ENCODE results near the gene MED27.

Gene MED27

DNA sequence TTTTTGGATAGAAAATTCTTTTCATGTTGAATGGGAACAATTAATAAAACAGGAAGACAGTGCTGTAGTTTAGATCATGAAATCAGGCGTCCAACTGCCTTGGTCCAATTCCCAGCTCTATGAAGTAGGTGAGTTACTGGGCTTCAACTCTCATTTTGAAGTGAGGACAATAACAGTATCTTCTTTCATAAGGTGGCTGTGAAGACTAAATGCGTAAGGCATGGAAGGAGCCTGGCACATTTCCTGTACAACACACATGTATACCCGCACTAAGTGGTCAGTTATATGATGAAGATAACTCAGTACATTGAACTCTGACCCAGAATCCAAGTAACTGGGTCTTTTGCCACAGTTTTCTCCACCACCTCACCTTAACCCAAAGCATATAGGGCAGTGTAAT is 120.6 kb downstream of the MED27 start:
- no peak overlapping the region for H3K4me3 Mint-ChIP-seq
- no peaks in the 10 kb centered on the region for H3K27me3 Mint-ChIP-seq
- H3K27ac Mint-ChIP-seq (ENCODE audit: low read depth): no peak overlapping the region
- H3K4me1 Mint-ChIP-seq: no peaks in the 10 kb centered on the region
- H3K9me3 Mint-ChIP-seq: no peaks in the 10 kb centered on the region
- peaks cover 5% of the 10 kb centered on the region for H3K36me3 Mint-ChIP-seq (ENCODE audit: insufficient read depth)
- DNase-seq (ENCODE audit: low spot score in 2 of 2): no peak
- no peak for ATAC-seq (replicated peaks; ENCODE audit: extremely low read depth, poor library complexity, severe bottlenecking)

DNA sequence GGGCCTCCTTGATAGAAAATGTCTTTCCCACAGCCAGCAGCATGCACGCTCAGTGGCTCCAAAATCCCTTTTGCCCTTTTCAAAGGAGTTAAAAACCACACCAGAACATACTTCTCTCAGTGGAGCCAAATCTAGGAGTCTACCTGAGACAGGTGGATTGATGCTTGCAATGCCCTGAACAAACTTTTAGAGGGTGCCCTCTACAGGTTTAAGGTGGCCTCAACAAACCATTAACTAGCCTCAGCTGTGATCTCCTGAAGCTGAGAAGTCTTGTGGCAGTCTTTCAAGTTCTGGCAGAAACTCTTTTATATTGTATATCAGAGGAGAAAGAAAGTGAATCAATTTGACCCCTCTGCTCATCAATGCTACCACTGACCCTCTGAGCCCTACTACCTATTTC is 125.4 kb downstream of the MED27 start:
- no peaks in the 10 kb centered on the region for H3K27me3 Mint-ChIP-seq
- peaks cover 7% of the 10 kb centered on the region for H3K36me3 Mint-ChIP-seq (ENCODE audit: insufficient read depth)
- ATAC-seq (replicated peaks; ENCODE audit: extremely low read depth, poor library complexity, severe bottlenecking) (no peak), DNase-seq (ENCODE audit: low spot score in 2 of 2) (no peak)
- no peak overlapping the region for H3K27ac Mint-ChIP-seq (ENCODE audit: low read depth)
- no peak overlapping the region for H3K4me3 Mint-ChIP-seq
- H3K4me1 Mint-ChIP-seq: peaks cover 16% of the 10 kb centered on the region
- H3K9me3 Mint-ChIP-seq: no peaks in the 10 kb centered on the region

- H3K27me3 Mint-ChIP-seq: no peaks in the 10 kb centered on the region
- peaks cover 24% of the 10 kb centered on the region for H3K4me1 Mint-ChIP-seq
- H3K36me3 Mint-ChIP-seq (ENCODE audit: insufficient read depth): peaks cover 9% of the 10 kb centered on the region
- ATAC-seq (replicated peaks; ENCODE audit: extremely low read depth, poor library complexity, severe bottlenecking) (no peak), DNase-seq (ENCODE audit: low spot score in 2 of 2) (no peak)
- no peak overlapping the region for H3K27ac Mint-ChIP-seq (ENCODE audit: low read depth)
- H3K4me3 Mint-ChIP-seq: no peak overlapping the region
- H3K9me3 Mint-ChIP-seq: no peaks in the 10 kb centered on the region
Measured at GRCh38 chr9:131951905-131952304, 127.8 kb downstream of the MED27 start.

DNA sequence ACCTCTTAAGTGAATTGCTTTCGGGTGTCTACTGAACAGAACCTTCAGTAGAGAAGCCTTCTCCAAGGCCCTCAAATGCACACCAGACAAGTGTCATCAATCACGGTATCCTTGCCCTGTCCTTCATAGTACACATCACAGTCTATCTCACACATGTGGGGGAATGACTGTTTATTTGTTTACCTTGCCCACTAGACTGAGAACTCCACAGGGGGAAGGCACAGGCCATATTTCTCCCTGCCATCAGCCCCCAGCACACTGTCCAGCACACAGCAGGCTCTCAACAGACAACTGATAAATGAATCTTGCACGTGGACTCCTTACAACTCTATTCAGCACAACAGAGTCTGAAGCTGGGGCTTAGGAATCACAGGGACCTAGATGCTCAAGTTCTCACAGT is 128.5 kb downstream of the MED27 start:
- H3K4me3 Mint-ChIP-seq: no peak overlapping the region
- no peaks in the 10 kb centered on the region for H3K27me3 Mint-ChIP-seq
- no peak overlapping the region for H3K27ac Mint-ChIP-seq (ENCODE audit: low read depth)
- DNase-seq (ENCODE audit: low spot score in 2 of 2) (no peak), ATAC-seq (replicated peaks; ENCODE audit: extremely low read depth, poor library complexity, severe bottlenecking) (no peak)
- peaks cover 10% of the 10 kb centered on the region for H3K36me3 Mint-ChIP-seq (ENCODE audit: insufficient read depth)
- peaks cover 31% of the 10 kb centered on the region for H3K4me1 Mint-ChIP-seq
- H3K9me3 Mint-ChIP-seq: no peaks in the 10 kb centered on the region

DNA sequence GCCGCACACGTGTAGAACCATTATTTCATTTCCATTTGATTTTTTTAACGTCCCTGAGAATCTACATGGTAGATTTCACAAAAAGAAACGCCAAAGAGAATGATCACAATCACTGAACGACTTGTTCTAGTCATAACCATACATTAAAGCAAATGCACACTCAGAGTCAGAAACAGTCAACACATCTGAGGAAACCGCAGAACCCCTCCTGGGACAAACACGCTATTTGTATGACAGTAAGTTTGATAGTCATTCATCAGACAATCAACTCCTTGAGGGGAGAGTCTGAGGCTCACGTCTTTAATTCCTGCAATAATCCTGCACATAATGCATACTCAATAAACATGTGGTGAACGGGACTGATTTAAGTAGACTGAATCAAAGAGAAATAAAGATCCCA is 129.2 kb downstream of the MED27 start:
- Mint-ChIP-seq H3K4me3 (no peak overlapping the region), H3K36me3 (ENCODE audit: insufficient read depth) (peaks cover 9% of the 10 kb centered on the region), H3K4me1 (peaks cover 33% of the 10 kb centered on the region), H3K9me3 (no peaks in the 10 kb centered on the region), H3K27me3 (no peaks in the 10 kb centered on the region), H3K27ac (ENCODE audit: low read depth) (no peak overlapping the region)
- no peak for ATAC-seq (replicated peaks; ENCODE audit: extremely low read depth, poor library complexity, severe bottlenecking)
- no peak for DNase-seq (ENCODE audit: low spot score in 2 of 2)

- no peaks in the 10 kb centered on the region for H3K27me3 Mint-ChIP-seq
- peaks cover 25% of the 10 kb centered on the region for H3K4me1 Mint-ChIP-seq
- no peak overlapping the region for H3K4me3 Mint-ChIP-seq
- no peak for ATAC-seq (replicated peaks; ENCODE audit: extremely low read depth, poor library complexity, severe bottlenecking)
- H3K27ac Mint-ChIP-seq (ENCODE audit: low read depth): no peak overlapping the region
- H3K9me3 Mint-ChIP-seq: no peaks in the 10 kb centered on the region
- H3K36me3 Mint-ChIP-seq (ENCODE audit: insufficient read depth): peaks cover 15% of the 10 kb centered on the region
- DNase-seq (ENCODE audit: low spot score in 2 of 2): no peak
Measured at GRCh38 chr9:131946180-131946579, 133.5 kb downstream of the MED27 start.

GRCh38 chr9:131943351-131943841 is 136.3 kb downstream of the MED27 start:
- peaks cover 21% of the 10 kb centered on the region for H3K36me3 Mint-ChIP-seq (ENCODE audit: insufficient read depth)

DNA sequence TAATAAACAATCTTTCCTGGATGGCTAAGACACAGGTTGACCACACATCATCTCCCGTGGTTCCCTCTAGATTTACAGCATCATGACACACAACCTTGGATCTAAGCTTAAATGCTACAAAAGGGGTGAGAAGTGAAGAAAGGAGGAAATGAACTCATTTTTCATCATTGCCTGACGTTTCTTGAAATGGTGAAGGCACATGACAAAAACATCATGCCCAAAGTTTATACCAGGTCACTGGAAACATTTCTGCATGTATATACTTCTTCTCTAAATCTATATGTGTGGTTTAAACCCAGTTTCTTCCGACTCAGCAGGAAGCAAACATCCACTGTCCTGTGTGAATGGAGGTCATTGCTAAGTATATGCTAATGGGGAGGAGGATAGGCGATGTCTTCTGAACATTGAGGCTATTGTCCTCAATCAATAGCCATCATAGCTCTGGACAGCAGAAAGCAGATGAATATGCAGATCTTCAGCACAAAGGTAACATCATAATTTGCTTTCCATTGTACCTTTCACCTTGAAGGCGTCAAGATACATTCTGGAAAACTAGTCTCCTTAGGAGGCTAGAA is 137.4 kb downstream of the MED27 start:
- no peak for DNase-seq (ENCODE audit: low spot score in 2 of 2)

More at GRCh38 chr9:131943351-131943841, 136.3 kb downstream of the MED27 start:
- H3K9me3 Mint-ChIP-seq: no peaks in the 10 kb centered on the region
- H3K27ac Mint-ChIP-seq (ENCODE audit: low read depth): no peak overlapping the region
- no peaks in the 10 kb centered on the region for H3K27me3 Mint-ChIP-seq
- ATAC-seq (replicated peaks; ENCODE audit: extremely low read depth, poor library complexity, severe bottlenecking) (no peak), DNase-seq (ENCODE audit: low spot score in 2 of 2) (no peak)
- H3K4me1 Mint-ChIP-seq: peaks cover 17% of the 10 kb centered on the region
- H3K4me3 Mint-ChIP-seq: no peak overlapping the region

DNA sequence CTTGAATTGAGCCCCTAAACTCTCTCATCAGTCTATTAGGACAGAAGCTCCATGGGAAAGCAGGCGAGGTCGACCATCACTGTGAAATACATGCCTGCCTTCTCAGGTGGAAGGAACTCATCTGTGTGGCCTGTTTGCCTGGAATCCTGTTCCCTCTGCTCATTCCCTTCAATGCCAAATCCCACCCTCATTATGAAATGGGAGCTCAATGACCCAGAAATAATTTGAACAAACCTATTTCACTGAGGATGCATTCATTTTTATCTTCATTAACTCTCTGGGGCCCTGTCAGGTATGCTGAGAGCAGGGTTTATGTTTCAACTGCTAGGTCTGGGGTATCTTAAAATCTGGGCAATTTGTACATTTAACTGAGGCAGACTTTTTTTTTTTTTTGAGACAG is 142.2 kb downstream of the MED27 start:
- Mint-ChIP-seq H3K27me3 (no peaks in the 10 kb centered on the region), H3K4me3 (no peak overlapping the region), H3K4me1 (peaks cover 10% of the 10 kb centered on the region), H3K9me3 (no peaks in the 10 kb centered on the region), H3K36me3 (ENCODE audit: insufficient read depth) (peaks cover 21% of the 10 kb centered on the region), H3K27ac (ENCODE audit: low read depth) (no peak overlapping the region)
- DNase-seq (ENCODE audit: low spot score in 2 of 2): no peak
- no peak for ATAC-seq (replicated peaks; ENCODE audit: extremely low read depth, poor library complexity, severe bottlenecking)

More for the DNA sequence above, 137.4 kb downstream of the MED27 start:
- H3K27ac Mint-ChIP-seq (ENCODE audit: low read depth): no peak overlapping the region
- H3K4me3 Mint-ChIP-seq: no peak overlapping the region
- peaks cover 15% of the 10 kb centered on the region for H3K4me1 Mint-ChIP-seq
- H3K9me3 Mint-ChIP-seq: no peaks in the 10 kb centered on the region
- ATAC-seq (replicated peaks; ENCODE audit: extremely low read depth, poor library complexity, severe bottlenecking): no peak
- H3K27me3 Mint-ChIP-seq: no peaks in the 10 kb centered on the region
- H3K36me3 Mint-ChIP-seq (ENCODE audit: insufficient read depth): peaks cover 27% of the 10 kb centered on the region

DNA sequence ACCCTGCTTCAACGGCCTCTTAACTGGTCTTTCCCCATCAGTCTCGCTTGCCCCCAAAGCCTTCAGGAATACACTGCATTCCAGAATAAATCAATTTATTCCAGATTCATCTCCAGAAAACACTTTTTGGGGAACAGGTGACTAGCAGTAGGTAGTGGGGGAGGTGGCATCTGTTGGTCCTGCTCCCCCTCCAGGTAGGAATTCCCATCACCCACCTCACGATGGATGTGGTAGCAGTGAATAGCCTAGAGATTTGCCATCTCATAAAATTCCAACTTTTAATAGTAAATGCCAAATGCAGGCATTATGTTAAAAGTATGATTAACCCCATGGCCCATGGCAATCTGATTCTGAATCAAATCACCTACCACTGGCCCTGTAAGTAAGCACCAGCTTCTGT is 142.7 kb downstream of the MED27 start:
- H3K36me3 Mint-ChIP-seq (ENCODE audit: insufficient read depth): peaks cover 21% of the 10 kb centered on the region
- no peak for ATAC-seq (replicated peaks; ENCODE audit: extremely low read depth, poor library complexity, severe bottlenecking)
- peaks cover 16% of the 10 kb centered on the region for H3K4me1 Mint-ChIP-seq
- H3K4me3 Mint-ChIP-seq: no peak overlapping the region
- H3K9me3 Mint-ChIP-seq: no peaks in the 10 kb centered on the region
- no peak overlapping the region for H3K27ac Mint-ChIP-seq (ENCODE audit: low read depth)
- DNase-seq (ENCODE audit: low spot score in 2 of 2): no peak
- no peaks in the 10 kb centered on the region for H3K27me3 Mint-ChIP-seq

DNA sequence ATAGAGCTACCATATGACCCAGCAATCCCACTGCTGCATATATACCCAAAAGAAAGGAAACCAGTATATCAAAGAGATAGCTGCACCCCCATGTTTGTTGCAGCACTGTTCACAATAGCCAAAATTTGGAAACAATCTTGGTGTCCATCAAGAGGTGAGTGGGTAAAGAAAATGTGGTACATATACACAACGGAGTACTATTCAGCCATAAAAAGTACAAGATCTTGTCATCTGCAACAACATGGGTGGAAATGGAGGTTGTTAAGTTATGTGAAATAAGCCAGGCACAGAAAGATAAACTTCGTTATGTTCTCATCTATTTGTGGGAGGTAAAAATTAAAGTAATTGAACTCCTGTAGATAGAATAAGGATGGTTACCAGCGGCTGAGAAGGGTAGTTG is 145.0 kb downstream of the MED27 start:
- Mint-ChIP-seq H3K4me1 (peaks cover 23% of the 10 kb centered on the region), H3K4me3 (no peak overlapping the region), H3K9me3 (no peaks in the 10 kb centered on the region), H3K36me3 (ENCODE audit: insufficient read depth) (peaks cover 18% of the 10 kb centered on the region), H3K27ac (ENCODE audit: low read depth) (no peak overlapping the region), H3K27me3 (no peaks in the 10 kb centered on the region)
- DNase-seq (ENCODE audit: low spot score in 2 of 2) (no peak), ATAC-seq (replicated peaks; ENCODE audit: extremely low read depth, poor library complexity, severe bottlenecking) (no peak)

DNA sequence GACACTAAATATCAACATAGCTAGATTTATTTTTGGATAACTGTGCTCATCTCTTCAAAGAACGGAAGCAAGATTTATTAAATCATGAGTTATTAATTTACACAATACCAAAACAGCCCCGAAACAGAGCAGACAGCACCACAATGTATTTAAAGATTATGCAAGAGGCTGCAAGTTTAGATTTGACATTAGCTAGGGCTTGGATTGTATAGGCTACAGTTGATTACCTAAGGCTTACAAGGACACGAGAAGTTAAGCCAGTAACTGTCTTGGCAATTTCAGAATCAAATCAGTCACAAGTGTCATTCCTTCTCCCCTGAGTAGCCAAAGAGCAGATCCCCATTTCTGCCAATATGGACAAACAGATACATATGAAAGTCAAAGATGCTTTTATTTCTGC is 152.6 kb downstream of the MED27 start:
- Mint-ChIP-seq H3K36me3 (ENCODE audit: insufficient read depth) (no peaks in the 10 kb centered on the region), H3K27me3 (no peaks in the 10 kb centered on the region), H3K27ac (ENCODE audit: low read depth) (no peak overlapping the region), H3K9me3 (no peaks in the 10 kb centered on the region), H3K4me3 (no peak overlapping the region), H3K4me1 (peaks cover 9% of the 10 kb centered on the region)
- DNase-seq (ENCODE audit: low spot score in 2 of 2): no peak
- ATAC-seq (replicated peaks; ENCODE audit: extremely low read depth, poor library complexity, severe bottlenecking): no peak

GRCh38 chr9:131926360-131926922 is 153.2 kb downstream of the MED27 start:
- ATAC-seq (replicated peaks; ENCODE audit: extremely low read depth, poor library complexity, severe bottlenecking) (no peak), DNase-seq (ENCODE audit: low spot score in 2 of 2) (no peak)
- H3K4me3 Mint-ChIP-seq: no peak overlapping the region
- peaks cover 3% of the 10 kb centered on the region for H3K4me1 Mint-ChIP-seq
- H3K9me3 Mint-ChIP-seq: no peaks in the 10 kb centered on the region
- no peaks in the 10 kb centered on the region for H3K36me3 Mint-ChIP-seq (ENCODE audit: insufficient read depth)
- H3K27ac Mint-ChIP-seq (ENCODE audit: low read depth): no peak overlapping the region
- H3K27me3 Mint-ChIP-seq: no peaks in the 10 kb centered on the region
